CD4-positive, alpha-beta T cell treated with Interleukin-6 for 4 hours (primary cell): ENCODE data around the gene DOK5.

Experiments
- DNase-seq: peaks from one replicate; pipeline ENCODE4 v3.0.0-alpha.2; 2020; ENCODE audit warnings: mixed read lengths

Gene DOK5

GRCh38 chr20:54650052-54650719, 174.8 kb downstream of the DOK5 start:
- no peak for DNase-seq

DNA sequence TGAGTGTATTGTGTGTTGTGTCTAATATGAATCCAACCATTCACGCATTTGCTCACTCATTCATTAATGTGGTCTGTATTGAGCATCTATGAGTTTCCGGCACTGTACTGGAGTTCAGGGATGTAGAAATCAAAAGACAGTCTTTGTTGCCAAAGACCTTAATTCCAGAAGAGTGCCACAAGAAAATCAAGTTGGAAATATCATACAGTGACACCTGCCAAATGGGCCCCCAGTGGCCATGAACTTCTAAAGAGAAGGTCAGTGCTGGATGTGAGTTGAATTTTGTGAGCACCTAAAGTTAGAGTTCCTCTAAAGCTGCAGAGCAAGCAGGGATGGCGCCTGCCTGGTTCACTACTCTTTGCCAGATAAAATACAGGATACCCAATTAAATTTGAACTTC, 175.9 kb downstream of the DOK5 start:
- DNase-seq: no peak

GRCh38 chr20:54654450-54654849, 179.1 kb downstream of the DOK5 start:
- no peak for DNase-seq

DNA sequence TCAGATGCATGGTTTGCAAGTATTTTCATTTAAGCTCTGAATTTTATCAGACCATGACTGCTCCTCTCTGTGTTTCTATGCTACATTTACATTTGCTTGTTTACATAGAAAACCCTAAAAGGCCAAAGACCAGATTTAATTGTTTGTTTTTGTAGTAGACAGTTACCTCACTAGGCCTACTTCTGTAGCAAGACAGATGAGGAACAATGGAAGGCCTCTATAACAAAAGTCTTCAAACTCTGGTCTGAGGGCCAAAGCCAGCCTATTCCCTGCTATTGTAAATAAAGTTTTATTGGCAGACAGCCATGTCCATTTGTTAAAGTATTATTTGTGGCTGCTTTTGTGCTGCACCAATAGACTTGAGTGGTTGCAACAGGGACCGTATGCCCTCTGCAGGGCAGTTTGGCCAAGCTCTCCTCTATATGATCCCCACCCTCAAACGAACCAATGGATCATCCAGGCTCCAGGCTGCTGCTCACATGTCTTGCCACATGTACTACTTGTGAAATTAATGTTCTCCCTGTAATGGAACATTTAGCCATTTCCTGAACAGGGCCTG, 182.0 kb downstream of the DOK5 start:
- DNase-seq: no peak

DNA sequence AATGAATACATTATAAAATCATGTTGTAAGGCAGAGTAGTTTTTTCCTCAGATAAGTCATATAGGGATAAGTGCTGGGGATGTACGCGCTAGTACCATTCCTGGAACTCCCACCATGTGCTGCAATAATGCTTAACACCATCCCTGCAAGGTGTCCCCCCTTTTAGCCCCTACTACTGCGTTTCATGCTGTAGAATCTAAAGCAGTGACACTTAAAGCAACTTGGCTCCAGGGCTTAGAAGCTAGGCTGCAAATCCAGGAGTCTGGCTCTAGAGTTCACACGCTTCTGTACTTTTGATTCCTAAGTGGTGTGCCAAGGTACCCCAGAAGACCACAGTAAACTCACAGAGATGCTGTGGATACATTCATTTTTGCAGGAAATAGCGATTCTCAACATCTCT, 183.1 kb downstream of the DOK5 start:
- no peak for DNase-seq

- no peak for DNase-seq
Observed at GRCh38 chr20:54661265-54661664, 185.9 kb downstream of the DOK5 start.

GRCh38 chr20:54661880-54662465, 186.6 kb downstream of the DOK5 start:
- no peak for DNase-seq

DNA sequence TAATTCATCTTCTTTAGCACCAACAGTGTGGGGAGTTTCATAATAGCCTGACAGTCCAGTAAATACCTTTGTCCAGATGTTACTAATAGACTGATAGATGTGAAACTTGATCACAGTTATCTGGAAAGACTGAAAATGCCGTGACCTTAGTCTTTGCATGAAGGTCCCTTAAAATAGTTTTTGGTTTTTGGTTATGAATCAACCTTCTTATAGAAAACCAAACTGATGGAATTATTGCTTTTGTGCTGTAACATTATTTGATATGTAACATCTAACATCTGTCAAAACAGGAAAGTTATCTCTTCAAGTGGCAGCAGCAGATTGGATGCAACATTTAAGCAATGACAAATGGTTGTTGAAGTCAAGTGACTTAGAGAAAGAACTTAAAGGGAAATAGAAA, 190.4 kb downstream of the DOK5 start:
- no peak for DNase-seq

- DNase-seq: no peak
Observed at GRCh38 chr20:54668271-54669039, 193.1 kb downstream of the DOK5 start.

DNA sequence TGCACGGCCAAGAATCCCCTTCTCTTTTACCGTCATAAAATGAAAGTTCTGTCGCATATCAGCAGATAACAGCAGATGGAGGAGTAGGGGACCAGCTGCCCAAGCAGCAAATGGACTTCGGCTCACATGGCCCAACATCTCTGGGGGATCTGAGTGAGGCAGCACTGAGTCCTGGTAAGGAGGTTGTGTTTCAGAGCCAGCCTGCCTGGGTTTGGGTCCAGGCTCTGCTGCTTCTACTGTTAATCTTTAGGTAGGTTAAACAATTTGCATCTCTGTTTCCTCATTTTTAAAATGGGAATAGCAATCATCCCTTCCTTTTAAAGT, 193.6 kb downstream of the DOK5 start:
- no peak for DNase-seq

DNA sequence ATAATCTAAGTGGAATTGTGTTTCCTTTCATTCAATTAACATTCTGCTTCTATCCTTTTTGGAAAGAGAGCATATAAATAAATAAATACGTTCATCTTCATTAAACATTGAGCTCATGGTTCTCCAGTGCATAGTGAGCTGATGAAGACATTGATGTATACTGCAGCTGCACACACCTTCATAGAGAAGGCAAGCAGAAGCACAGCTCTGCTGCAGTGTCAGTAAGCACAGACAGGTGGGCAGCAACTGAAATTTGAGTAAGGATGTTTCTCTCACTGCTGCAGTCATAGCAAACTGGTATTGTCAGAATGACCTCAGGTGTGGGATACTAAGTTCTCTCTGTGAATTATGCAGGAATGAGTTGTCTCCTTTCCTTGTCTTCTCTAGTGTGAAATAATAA, 202.9 kb downstream of the DOK5 start:
- no peak for DNase-seq

DNA sequence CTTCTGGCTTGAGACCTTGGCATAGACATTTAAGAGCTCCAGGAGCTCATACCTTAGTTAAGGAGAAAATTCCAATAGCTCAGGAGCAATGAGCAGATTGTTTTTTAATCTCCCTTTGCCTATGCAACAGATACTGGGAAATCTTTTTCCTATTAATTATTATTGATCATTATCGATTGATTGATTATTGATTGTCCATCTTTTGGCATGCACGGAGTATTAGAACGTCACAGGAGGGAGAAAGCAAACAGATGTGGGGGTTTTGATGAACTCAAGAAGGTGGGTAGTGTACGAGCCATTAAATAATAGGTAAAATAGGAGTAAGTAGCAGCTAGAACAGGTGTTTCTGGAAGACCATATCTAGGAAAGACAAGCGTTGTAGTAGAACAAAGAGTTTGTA, 205.0 kb downstream of the DOK5 start:
- DNase-seq: no peak

DNA sequence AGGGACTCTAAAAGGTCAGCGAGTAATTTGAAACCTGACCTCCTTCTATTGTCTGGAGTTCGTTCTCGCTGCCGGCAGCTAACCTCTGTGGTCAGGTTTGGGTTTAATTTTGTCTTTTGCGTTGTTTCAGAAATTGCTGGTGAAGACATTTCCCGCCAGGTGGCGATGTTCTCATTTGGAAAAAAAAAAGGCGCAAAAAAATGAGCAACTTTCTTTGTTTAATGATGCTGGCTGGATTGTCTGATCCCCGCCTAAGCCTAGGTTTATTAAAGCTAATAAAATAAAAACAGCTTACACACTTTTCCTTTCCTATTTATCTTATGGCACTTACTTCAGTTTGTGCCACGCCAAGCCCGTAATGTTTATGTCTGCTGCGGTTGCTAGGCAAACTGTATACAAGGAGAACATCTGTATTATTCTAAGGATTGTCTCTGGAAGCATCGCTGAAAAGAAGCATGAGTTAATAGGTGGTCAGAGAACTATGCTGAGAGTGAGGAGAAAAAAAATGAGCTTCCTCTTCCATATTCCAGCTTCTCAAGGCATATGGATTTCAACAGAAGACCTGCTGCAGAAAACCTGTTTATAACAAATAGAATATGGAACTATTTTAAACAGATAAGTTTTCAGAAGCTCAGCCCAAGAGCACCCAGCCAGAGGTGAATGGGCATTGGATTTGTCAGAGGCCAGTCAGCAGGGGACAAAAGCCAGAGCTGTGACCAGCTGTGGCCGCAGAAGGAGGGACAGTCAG, 205.7 kb downstream of the DOK5 start:
- DNase-seq: no peak

- no peak for DNase-seq
Observed at GRCh38 chr20:54681869-54682268, 206.5 kb downstream of the DOK5 start.

DNA sequence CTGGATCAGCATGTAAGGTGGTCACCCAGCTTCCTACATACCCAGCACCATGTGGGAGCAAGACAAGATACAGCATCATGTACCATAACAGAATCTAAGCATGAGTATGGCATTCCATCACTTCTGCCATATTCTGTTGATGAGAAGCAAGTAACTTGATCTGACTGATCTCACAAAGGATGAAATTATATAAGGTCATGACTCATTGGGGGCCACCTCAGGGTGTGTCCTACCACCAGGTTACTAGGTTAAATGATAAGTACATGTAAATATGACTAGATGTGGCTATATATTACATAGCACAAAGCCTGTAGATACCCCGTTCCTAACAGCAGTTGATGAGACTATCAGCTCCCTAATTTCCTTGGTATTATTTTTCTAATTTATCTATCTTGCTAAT, 213.1 kb downstream of the DOK5 start:
- DNase-seq: no peak

DNA sequence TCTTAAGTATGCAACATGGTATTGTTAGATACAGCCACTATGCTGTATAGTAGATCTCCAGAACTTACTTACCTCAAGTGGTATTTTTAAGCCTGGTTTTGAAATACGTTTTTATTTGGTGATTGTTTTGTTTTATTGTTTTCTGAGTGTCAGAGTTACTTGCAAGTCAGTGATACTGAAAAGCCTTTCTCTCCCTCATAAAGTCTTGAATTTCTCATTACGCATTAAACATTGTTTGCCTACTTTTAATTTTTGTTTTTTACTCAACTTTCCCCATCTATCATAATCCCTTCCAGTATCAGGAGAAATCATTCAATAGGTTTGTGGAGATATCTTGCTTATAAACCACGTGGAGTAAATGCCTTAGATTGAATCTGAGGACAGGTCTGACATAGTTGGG, 214.9 kb downstream of the DOK5 start:
- DNase-seq: no peak

- DNase-seq: no peak
Observed at GRCh38 chr20:54691327-54691726, 215.9 kb downstream of the DOK5 start.

DNA sequence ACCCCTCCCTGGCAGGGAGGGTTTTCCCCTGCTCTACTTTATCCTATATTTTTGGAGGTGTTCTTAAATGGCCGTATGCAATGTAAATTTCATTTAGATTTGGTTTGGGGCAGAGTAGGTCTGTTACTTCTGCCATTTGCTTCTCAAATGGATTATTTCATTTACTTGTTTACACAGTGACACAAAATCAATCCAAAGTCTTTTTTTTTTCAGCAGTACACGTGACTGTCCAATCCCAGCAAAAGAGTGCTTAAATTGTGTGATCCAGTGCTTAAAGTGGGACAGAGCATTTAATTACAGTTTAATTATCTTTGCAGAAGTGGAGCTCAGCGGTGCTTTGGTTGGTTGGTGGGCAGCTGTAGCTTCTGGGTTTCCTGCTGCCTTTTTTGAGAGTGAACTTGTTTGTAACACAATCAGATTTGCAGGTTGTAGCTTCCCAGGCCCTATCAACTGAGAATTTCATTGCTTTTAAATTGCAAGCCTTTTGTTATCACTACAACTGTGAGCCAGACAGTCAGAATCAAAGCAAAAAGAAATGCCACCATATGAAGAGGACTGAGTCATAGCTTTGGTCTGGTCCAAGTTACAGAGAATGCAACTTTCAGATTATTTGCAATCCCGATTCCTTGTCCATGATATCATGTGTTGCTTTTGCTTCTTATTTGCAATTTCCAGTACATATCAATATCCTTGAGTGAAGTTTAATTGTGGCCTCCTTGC, 216.9 kb downstream of the DOK5 start:
- DNase-seq: no peak

- DNase-seq: no peak
Observed at GRCh38 chr20:54694516-54694915, 219.1 kb downstream of the DOK5 start.

- DNase-seq: no peak
Observed at GRCh38 chr20:54698373-54698772, 223.0 kb downstream of the DOK5 start.
